Right cardiac atrium (tissue), 5 donors: ENCODE results near the gene PNPLA2. TPM values are rescaled to one million over a fixed set of nuclear protein-coding genes. Genes with fewer than 3 reads are reported as not detected.
A peak's percentile ranks its signal among the peaks of the same experiment; 100 is the strongest.

Experiments
- ATAC-seq, 2 donors: fragments of 200-7000 bp; cut with Tn5 transposase; one replicate each; pipeline versions ENCODE4 v1.8.0 to v1.9.1; 2020; ENCODE audit warnings: moderate library complexity in 2 of 2, mild to moderate bottlenecking in 1 of 2
- DNase-seq, 3 donors: peaks; one replicate each; pipeline ENCODE4 v3.0.0-alpha.2; 2020
- H3K27ac ChIP-seq: one replicate; pipeline ENCODE4 v1.5.1; 2013; ENCODE audit warnings: mild to moderate bottlenecking, low read length, control low read depth, moderate library complexity
- H3K27me3 ChIP-seq: one replicate; pipeline ENCODE4 v1.6.1; 2013; ENCODE audit not compliant: control insufficient read depth, insufficient read depth
- H3K4me1 ChIP-seq: one replicate; pipeline ENCODE4 v1.6.1; 2013; ENCODE audit warnings: low read length; ENCODE audit not compliant: control insufficient read depth, insufficient read depth
- H3K4me3 ChIP-seq: one replicate; pipeline ENCODE4 v1.5.1; 2013; ENCODE audit warnings: low read length, control low read depth
- H3K9me3 ChIP-seq: one replicate; pipeline ENCODE4 v1.6.1; 2013; ENCODE audit warnings: low read length; ENCODE audit not compliant: control insufficient read depth
- WGBS: extraction: QIAGEN DNeasy Blood & Tissue Kit; methylation state at CpG from one replicate; pipeline ENCODE4 v1.1.7; 2013; 5-methylcytosine and 5-hydroxymethylcytosine counted together
- intact Hi-C, 4 donors: fragments of 100-400 bp; cut with DNase I; formaldehyde crosslinking; loops; one replicate each; pipeline versions ENCODE4 v1.11.0 to v1.14.0; 2022 to 2023
- polyA plus RNA-seq: library from polyadenylated mRNA; stranded (reverse); fragments of 200-250 nt; gene quantifications from one replicate; pipeline ENCODE4 v1.2.3, GENCODE V29; 2013
- total RNA-seq, 4 donors: library from RNA; stranded (reverse); fragmentation: NEBNext Ultra II Directional; extraction: Animal tissue kit (Norgen Biotek cat#: 25700); gene quantifications; one replicate each; pipeline ENCODE4 v1.2.1, GENCODE V29; 2021
- donor health status: healthy with polysubstance abuse.
- donor health status: DM: no; HTN: yes; CAD: no.
- donor health status: DM: no; HTN: no; CAD: no.
- donor health status: DM: no; HTN: yes; CAD: no; lungs with severe emphysema.
- donor health status: DM: yes; HTN: yes; CAD: no.

Gene PNPLA2
- total and polyA plus RNA-seq, 5 donors, result 145 to 193 (median 176) TPM

DNA sequence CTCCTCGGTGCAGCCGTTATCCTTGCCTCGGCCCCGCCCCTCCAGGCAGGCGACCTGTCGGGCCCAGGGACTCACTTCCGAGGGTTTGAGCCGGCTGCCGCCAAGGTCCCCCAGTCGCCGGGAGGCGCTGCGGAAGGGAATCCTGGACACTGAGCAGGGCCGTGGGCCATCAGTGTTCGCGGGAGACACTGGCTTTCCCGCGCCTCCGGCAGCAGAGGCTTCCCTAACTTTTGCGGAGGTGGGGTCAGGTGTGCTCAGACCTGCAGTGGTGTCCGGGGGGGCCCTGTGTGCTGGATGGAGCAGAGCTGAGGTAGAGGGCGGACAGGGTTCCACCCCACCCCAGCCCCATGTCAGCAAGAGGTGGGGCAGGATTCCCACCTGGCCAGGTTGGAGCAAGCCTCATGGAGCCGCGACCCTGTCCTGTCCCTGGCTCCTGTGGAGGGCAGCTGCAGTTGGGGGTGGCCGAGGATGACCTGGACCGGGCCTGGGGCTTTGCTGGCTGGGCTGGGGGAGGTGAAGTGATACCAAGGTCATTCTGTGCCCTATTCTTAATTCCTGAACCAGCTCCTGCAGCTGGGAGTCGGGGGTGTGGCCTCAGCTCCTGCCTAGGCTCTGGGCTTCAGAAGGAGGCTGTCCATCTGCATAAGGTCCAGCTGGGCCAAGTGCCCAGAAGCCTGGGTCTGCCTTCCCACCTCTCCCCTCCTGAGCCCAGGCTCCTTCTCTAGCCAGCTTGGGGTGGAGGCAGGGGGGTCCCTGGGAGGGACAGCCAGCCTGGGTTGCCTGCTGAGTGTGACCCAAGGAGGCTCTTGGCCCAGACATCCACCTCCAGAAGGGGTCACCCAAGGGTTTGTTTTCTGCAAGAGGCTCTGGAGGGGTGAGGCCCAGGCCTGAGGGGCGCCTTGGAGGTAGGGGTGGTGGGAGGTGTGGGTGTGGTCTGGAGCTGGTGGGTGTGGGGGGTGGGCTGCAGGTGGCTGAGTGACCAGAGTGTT, 32.4 kb downstream of the PNPLA2 start:
- intact Hi-C loops, result loop anchor here in 2 of 4 donors (5.0 to 10.0 kb wide), 2 partner anchors 201 to 204 kb away; no protein-coding TSS in a partner anchor
- DNase-seq, result peak in 1 of 3 donors; percentile 68
- ATAC-seq, result no peak
- 66% methylated on average over 28 of the region's 28 CpGs for WGBS
- no peaks in the 10 kb centered on the region for H3K9me3 ChIP-seq
- no peaks in the 10 kb centered on the region for H3K27me3 ChIP-seq
- peaks cover 3% of the 10 kb centered on the region for H3K4me1 ChIP-seq
- H3K4me3 ChIP-seq, result no peak overlapping the region
- no peak overlapping the region for H3K27ac ChIP-seq

DNA sequence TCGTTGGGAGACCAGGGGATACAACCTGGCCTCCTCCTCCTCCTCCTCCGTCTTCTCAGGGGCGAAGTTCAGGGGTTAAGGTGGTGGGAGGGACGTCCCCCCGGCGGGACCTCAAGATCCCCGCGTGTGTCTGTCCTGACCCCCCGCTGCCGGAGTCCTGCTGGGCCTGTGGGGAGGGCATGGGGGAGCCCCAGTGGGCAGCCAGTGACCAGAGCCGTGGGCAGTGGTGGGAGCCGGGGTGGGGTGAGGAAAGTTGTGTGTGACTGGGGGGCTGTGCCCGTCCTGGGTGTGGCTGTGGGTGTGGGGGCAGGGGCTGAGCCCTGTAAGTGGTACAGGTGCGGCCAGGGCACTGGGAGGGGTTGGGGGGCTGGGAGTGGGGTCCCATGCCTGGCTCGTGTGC, 34.0 kb downstream of the PNPLA2 start:
- no peaks in the 10 kb centered on the region for H3K27me3 ChIP-seq
- H3K4me1 ChIP-seq, result peaks cover 3% of the 10 kb centered on the region
- DNase-seq, result peak in 1 of 3 donors; percentile 65
- no peak for ATAC-seq
- no peak overlapping the region for H3K27ac ChIP-seq
- no peaks in the 10 kb centered on the region for H3K9me3 ChIP-seq
- WGBS, result 84% methylated on average over 15 of the region's 15 CpGs
- no peak overlapping the region for H3K4me3 ChIP-seq
- intact Hi-C loops, result loop anchor here in 2 of 4 donors (5.0 to 10.0 kb wide), 2 partner anchors 200 to 202 kb away; no protein-coding TSS in a partner anchor

DNA sequence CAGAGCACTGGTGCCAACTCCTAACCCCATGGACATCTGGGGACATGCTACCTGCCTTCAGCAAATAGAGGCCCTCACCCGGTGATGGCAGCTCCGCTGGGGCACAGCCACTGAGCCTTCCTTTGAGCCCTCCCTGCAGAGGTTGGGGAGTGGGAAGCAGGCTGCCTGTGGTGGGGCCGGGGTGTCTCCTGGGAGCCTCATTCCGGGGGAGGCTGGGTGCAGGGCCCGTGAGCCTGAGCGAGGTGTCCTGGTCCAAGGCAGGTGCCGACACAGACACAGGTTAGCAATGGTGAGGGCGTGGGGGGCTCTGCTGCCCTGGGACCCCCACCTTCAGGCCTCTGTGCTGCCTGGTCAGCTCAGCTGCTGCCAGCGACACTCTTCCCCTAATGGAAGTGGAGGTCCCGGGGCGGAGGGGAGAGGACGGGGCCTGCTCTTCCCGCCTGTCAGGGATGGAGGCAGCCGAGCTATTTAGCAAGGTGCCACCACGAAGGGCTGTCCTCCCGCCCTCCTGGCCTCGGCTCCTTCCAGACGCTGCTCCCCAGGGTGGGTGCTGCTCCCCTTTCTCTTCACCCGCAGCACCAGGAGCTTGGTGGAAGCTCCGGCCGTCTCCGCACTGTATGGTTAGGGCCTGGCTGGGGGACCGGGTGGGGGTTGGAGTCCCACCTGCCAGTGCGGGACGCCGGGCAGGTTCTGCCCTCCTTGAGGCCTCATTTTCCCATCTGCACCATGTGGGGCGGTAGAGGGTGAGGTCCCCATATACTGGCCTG, 35.2 kb downstream of the PNPLA2 start:
- DNase-seq (peak in 1 of 3 donors; percentile 66), ATAC-seq (no peak)
- WGBS, result 92% methylated on average over 27 of the region's 27 CpGs
- Histone ChIP-seq H3K27me3 (no peaks in the 10 kb centered on the region), H3K9me3 (no peaks in the 10 kb centered on the region), H3K27ac (no peak overlapping the region), H3K4me3 (no peak overlapping the region), H3K4me1 (no peaks in the 10 kb centered on the region)
- intact Hi-C loops, result loop anchor here in 2 of 4 donors (5.0 to 10.0 kb wide), 2 partner anchors 198 to 201 kb away; no protein-coding TSS in a partner anchor

DNA sequence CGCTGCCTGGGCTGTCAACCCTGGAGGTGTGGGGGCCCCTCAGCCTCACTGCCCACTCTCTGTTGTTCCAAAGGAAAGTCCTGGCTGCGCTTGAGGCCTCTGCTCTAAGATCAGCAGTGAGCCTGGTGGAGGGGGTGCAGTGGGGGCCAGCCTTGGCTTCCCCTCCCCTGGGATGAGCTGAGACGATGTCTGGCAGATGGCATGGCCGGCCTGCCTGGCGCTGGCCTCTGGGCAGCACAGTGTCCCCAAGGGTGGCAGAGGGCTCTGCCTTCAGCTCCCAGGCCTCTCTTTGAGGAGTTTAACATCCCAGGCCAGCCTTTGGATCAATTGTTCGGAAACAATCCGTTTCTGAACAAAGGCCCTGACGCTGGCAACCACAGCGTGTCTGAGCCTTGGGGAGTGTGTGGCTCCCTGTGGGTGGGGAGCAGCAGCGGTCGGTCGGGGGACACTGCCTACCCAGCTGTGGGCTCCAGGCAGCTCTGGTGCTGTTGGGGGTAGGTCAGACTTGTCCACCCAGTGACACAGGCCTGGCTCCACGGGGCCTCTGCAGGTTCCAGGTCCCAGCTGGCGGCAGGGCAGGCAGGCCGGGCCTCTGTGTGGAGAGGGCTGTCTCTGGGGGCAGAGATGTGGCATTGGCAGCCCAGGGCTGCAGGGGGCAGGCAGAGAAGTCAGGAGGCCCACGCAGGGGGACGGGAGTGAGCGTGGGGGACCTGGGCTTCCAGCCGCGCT, 36.1 kb downstream of the PNPLA2 start:
- Histone ChIP-seq H3K4me1 (no peaks in the 10 kb centered on the region), H3K4me3 (no peak overlapping the region), H3K9me3 (no peaks in the 10 kb centered on the region), H3K27me3 (no peaks in the 10 kb centered on the region), H3K27ac (no peak overlapping the region)
- peak in 1 of 3 donors; percentile 66 for DNase-seq
- 82% methylated on average over 20 of the region's 20 CpGs for WGBS
- intact Hi-C loops, result loop anchor here in 2 of 4 donors (5.0 to 10.0 kb wide), 2 partner anchors 198 to 200 kb away; no protein-coding TSS in a partner anchor
- no peak for ATAC-seq

DNA sequence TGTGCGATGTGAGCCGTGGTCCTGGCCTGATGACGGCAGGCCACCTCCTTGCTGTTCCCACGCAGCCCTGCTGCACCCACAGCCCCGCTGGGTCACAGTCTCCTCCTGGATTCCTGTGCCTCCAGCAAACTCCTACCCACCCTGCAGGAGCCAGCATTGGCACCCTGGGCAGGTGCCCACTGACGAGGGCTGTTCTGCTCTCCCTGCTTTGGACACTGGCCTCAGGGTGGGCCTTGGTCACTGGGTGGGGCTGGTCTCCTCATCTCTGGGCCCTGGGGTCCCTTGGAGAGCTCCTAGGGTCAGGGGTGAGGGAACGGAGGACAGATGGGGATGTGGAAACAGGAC, 36.6 kb downstream of the PNPLA2 start:
- H3K4me3 ChIP-seq, result no peak overlapping the region
- H3K27me3 ChIP-seq, result no peaks in the 10 kb centered on the region
- no peak overlapping the region for H3K27ac ChIP-seq
- intact Hi-C loops, result loop anchor here in 1 of 4 donors (10.0 kb wide), 1 partner anchor 199 kb away; no protein-coding TSS in a partner anchor
- no peaks in the 10 kb centered on the region for H3K9me3 ChIP-seq
- WGBS, result 86% methylated on average over 7 of the region's 7 CpGs
- DNase-seq (no peak), ATAC-seq (no peak)
- H3K4me1 ChIP-seq, result no peaks in the 10 kb centered on the region

DNA sequence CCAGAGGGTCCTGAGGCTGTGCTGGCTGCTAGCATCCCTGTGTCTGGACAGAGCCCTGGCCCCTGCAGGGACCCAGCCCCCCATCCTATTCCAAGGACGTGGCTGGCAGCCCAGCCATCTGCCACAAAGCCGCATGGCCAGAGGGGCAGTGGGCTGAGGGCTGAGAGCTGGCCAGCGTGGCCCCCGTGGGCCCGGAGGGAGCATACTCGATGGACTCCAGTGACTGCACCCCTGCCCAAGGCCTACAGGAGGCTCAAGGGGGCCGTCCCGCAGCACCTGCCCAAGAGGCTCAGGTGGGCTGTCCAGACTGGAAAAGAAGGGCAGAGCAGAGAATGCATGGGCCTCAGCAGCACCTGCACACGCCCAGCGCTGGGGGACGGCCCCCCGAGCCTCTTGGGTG, 37.1 kb downstream of the PNPLA2 start:
- no peak for ATAC-seq
- Histone ChIP-seq H3K9me3 (no peaks in the 10 kb centered on the region), H3K4me1 (no peaks in the 10 kb centered on the region), H3K4me3 (no peak overlapping the region), H3K27me3 (no peaks in the 10 kb centered on the region), H3K27ac (no peak overlapping the region)
- intact Hi-C loops, result loop anchor here in 1 of 4 donors (10.0 kb wide), 1 partner anchor 199 kb away; no protein-coding TSS in a partner anchor
- 89% methylated on average over 12 of the region's 12 CpGs for WGBS
- no peak for DNase-seq

DNA sequence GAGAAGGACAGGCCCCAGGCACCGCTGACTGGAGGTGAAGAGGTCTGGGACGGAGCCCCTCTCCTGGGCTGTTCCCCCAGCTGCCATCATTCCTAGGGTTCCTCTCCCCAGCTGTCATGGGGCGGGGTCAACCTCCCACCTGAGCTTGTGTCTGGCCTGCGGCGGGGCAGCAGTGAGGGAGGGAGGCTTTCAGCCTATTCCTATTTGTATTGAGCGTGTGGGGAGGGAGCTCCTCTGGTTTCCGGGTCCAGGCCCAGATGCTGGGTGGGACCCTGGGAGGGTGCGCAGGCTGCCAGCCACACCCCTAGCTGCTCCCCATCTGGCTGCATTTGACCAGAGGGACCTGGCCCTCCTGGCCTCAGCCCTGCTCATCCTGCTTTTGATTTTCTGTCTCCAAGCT, 37.7 kb downstream of the PNPLA2 start:
- H3K27ac ChIP-seq, result no peak overlapping the region
- no peaks in the 10 kb centered on the region for H3K9me3 ChIP-seq
- no peak for ATAC-seq
- H3K4me1 ChIP-seq, result no peaks in the 10 kb centered on the region
- no peak for DNase-seq
- 70% methylated on average over 8 of the region's 8 CpGs for WGBS
- no peak overlapping the region for H3K4me3 ChIP-seq
- intact Hi-C loops, result loop anchor here in 1 of 4 donors (10.0 kb wide), 1 partner anchor 198 kb away; no protein-coding TSS in a partner anchor
- H3K27me3 ChIP-seq, result no peaks in the 10 kb centered on the region

DNA sequence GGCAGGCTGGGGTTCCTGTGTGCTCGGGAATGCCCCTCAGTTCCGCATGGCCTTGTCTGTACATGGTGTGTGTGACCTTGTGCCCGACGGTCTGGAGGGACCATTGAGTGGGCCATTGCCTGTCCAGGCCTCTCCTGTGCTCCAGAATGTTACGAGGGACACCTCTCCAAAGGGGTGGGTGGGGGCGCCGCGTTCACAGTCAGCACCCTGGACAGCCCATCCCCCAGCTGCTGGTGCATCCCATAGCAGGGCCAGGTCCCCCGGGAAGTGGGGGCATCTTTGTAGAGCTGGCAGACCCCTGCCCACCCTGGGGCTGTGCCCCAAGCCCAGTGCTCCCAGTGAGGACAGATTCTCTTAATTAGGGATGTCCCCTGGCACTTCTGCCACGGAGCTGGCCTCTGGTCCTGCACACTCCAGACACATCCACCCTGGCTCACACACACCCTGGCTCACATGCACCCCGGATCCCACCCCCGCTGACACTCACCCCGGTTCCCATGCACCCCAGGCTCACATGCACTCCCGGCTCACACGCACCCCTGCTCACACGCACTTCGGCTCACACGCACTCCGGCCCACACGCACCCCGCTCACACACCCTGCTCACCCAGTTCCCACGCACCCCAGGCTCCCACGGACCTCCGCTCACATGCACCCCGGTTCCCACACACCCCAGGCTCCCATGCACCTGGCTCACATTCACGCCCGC, 39.5 kb downstream of the PNPLA2 start:
- ATAC-seq (no peak), DNase-seq (no peak)
- WGBS, result 86% methylated on average over 27 of the region's 27 CpGs
- no peak overlapping the region for H3K4me3 ChIP-seq
- no peak overlapping the region for H3K27ac ChIP-seq
- H3K27me3 ChIP-seq, result no peaks in the 10 kb centered on the region
- H3K9me3 ChIP-seq, result no peaks in the 10 kb centered on the region
- intact Hi-C loops, result loop anchor here in 1 of 4 donors (10.0 kb wide), 1 partner anchor 197 kb away; no protein-coding TSS in a partner anchor
- H3K4me1 ChIP-seq, result peaks cover 2% of the 10 kb centered on the region

DNA sequence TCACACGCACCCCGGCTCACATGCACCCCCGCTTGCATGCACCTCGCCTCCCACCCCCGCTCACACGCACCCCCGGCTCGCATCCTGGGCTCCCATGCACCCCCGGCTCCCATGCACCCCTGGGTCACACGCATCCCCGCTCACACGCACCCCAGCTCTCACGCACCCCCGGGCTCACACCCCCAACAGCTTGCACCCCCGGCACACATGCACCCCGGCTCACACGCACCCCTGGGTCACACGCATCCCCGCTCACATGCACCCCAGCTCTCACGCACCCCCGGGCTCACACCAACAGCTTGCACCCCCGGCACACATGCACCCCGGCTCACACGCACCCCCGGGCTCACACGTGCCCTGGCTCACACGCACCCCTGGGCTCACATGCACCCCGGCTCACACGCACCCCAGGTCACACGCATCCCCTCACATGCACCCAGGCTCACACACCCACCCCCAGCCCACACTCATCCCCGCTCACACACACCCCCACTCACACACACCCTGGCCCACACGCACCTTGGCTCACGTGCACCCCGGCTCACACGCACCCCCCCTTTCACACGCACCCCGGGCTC, 40.1 kb downstream of the PNPLA2 start:
- Histone ChIP-seq H3K27ac (no peak overlapping the region), H3K27me3 (no peaks in the 10 kb centered on the region), H3K9me3 (no peaks in the 10 kb centered on the region), H3K4me3 (no peak overlapping the region), H3K4me1 (peaks cover 2% of the 10 kb centered on the region)
- 87% methylated on average over 36 of the region's 37 CpGs for WGBS
- peak in 2 of 3 donors; percentile 56 to 67 for DNase-seq
- ATAC-seq, result no peak
- intact Hi-C loops, result loop anchor here in 1 of 4 donors (10.0 kb wide), 1 partner anchor 196 kb away; no protein-coding TSS in a partner anchor
